ENCODE results near the gene LONP2.
"Not testable (repeated sequence)": the region's sequence is repeated elsewhere in the genome, so short reads cannot be mapped to it uniquely, and the experiment has no call there.

The LONP2 gene

GRCh38 chr16:48235556-48236136 is 8.5 kb upstream of the LONP2 start:
- DNase-seq = no peak

- no peak for DNase-seq
Observed at GRCh38 chr16:48236286-48236685, 7.8 kb upstream of the LONP2 start.

- DNase-seq = not testable (repeated sequence)
Observed at GRCh38 chr16:48240147-48240546, 4.0 kb upstream of the LONP2 start.

GRCh38 chr16:48244863-48245195 is 729 bp downstream of the LONP2 start:
- no peak for DNase-seq

GRCh38 chr16:48246066-48246465 is 2.0 kb downstream of the LONP2 start:
- DNase-seq = no peak

- no peak for DNase-seq
Observed at GRCh38 chr16:48247311-48247710, 3.2 kb downstream of the LONP2 start, which contains the start of gene ABCC11. ABCC11 (minus strand) TSS chr16:48247539; CDS start chr16:48231921, 15,618 bp downstream.

GRCh38 chr16:48250520-48251278 is 6.6 kb downstream of the LONP2 start:
- no peak for DNase-seq

- DNase-seq = no peak
Observed at GRCh38 chr16:48252013-48252412, 7.9 kb downstream of the LONP2 start.

- no peak for DNase-seq
Observed at GRCh38 chr16:48256579-48257177, 12.6 kb downstream of the LONP2 start.

GRCh38 chr16:48261569-48261968 is 17.5 kb downstream of the LONP2 start:
- DNase-seq = no peak

GRCh38 chr16:48262631-48263030 is 18.5 kb downstream of the LONP2 start:
- DNase-seq = no peak

GRCh38 chr16:48269011-48269410 is 24.9 kb downstream of the LONP2 start:
- no peak for DNase-seq

GRCh38 chr16:48271728-48272127 is 27.6 kb downstream of the LONP2 start:
- DNase-seq = no peak

- no peak for DNase-seq
Observed at GRCh38 chr16:48272837-48273421, 28.8 kb downstream of the LONP2 start.

- no peak for DNase-seq
Observed at GRCh38 chr16:48274476-48274875, 30.4 kb downstream of the LONP2 start.

GRCh38 chr16:48276102-48276501 is 32.0 kb downstream of the LONP2 start:
- no peak for DNase-seq

- DNase-seq = no peak
Observed at GRCh38 chr16:48277158-48277557, 33.1 kb downstream of the LONP2 start.

GRCh38 chr16:48279199-48279598 is 35.1 kb downstream of the LONP2 start:
- DNase-seq = no peak

GRCh38 chr16:48280546-48280945 is 36.4 kb downstream of the LONP2 start:
- DNase-seq = no peak

GRCh38 chr16:48282636-48283263 is 38.6 kb downstream of the LONP2 start:
- no peak for DNase-seq

GRCh38 chr16:48284772-48285409 is 40.8 kb downstream of the LONP2 start:
- DNase-seq = no peak

GRCh38 chr16:48287239-48287638 is 43.1 kb downstream of the LONP2 start:
- no peak for DNase-seq

- DNase-seq = no peak
Observed at GRCh38 chr16:48291303-48291702, 47.2 kb downstream of the LONP2 start.

Data from NCI-H2029 treated with DMSO at 0.1 percent for 48 hours (cell line).